GM19025 (cell line): Measurements from ENCODE around the gene OR52N2.

Experiments used
- ATAC-seq: cut with Tn5 transposase; IDR thresholded peaks from one replicate; pipeline ENCODE4 v1.9.1; 2021; ENCODE audit warnings: mild to moderate bottlenecking, low read depth, moderate library complexity; ENCODE audit not compliant: unreplicated experiment

Gene OR52N2

GRCh38 chr11:5808500-5809121 lies at the start of gene OR52N2:
Gene OR52N2, plus strand, starts transcription at chr11:5808924. Its CDS starts 11,412 bp downstream, at chr11:5820336.
- ATAC-seq: peak; percentile 83

- ATAC-seq: no peak
Measured at GRCh38 chr11:5767056-5767455, 41.7 kb upstream of the OR52N2 start.

GRCh38 chr11:5783255-5783654 lies 25.5 kb upstream of the OR52N2 start, which contains the start of gene OR52N5:
Gene OR52N5, minus strand, starts transcription at chr11:5783355. Its CDS starts 4,721 bp downstream, at chr11:5778634.
- no peak for ATAC-seq

GRCh38 chr11:5791165-5791564 lies 17.6 kb upstream of the OR52N2 start, which contains the start of gene OR52N1:
Gene OR52N1, minus strand, starts transcription at chr11:5791265. Its CDS starts 2,449 bp downstream, at chr11:5788816.
- no peak for ATAC-seq

- no peak for ATAC-seq
Measured at GRCh38 chr11:5796541-5796940, 12.2 kb upstream of the OR52N2 start.

- ATAC-seq: no peak
Measured at GRCh38 chr11:5803982-5804381, 4.7 kb upstream of the OR52N2 start.

GRCh38 chr11:5807580-5807979 lies 1.1 kb upstream of the OR52N2 start:
- no peak for ATAC-seq

GRCh38 chr11:5809122-5809519 lies 397 bp downstream of the OR52N2 start:
- peak; percentile 7 for ATAC-seq

- no peak for ATAC-seq
Measured at GRCh38 chr11:5809905-5810795, 1.4 kb downstream of the OR52N2 start.

GRCh38 chr11:5815534-5815933 lies 6.8 kb downstream of the OR52N2 start:
- ATAC-seq: no peak

- ATAC-seq: no peak
Measured at GRCh38 chr11:5818245-5818886, 9.6 kb downstream of the OR52N2 start.

- ATAC-seq: no peak
Measured at GRCh38 chr11:5831196-5831829, 22.6 kb downstream of the OR52N2 start.

GRCh38 chr11:5833446-5833845 lies 24.7 kb downstream of the OR52N2 start:
- ATAC-seq: no peak

GRCh38 chr11:5837695-5838094 lies 29.0 kb downstream of the OR52N2 start:
- no peak for ATAC-seq

- no peak for ATAC-seq
Measured at GRCh38 chr11:5841797-5842196, 33.1 kb downstream of the OR52N2 start, which contains the start of gene OR52E6. Gene OR52E6, minus strand, starts transcription at chr11:5841897. Its CDS starts 0 bp downstream, at chr11:5841897.

- ATAC-seq: no peak
Measured at GRCh38 chr11:5846701-5847100, 38.0 kb downstream of the OR52N2 start.

- ATAC-seq: no peak
Measured at GRCh38 chr11:5847711-5848110, 39.0 kb downstream of the OR52N2 start.

- ATAC-seq: no peak
Measured at GRCh38 chr11:5851002-5851401, 42.3 kb downstream of the OR52N2 start.

- ATAC-seq: no peak
Measured at GRCh38 chr11:5857590-5857989, 48.9 kb downstream of the OR52N2 start, which contains the start of gene OR52E8. Gene OR52E8, minus strand, starts transcription at chr11:5857690. Its CDS starts 0 bp downstream, at chr11:5857690.

GRCh38 chr11:5865826-5866225 lies 57.1 kb downstream of the OR52N2 start:
- ATAC-seq: no peak
